ENCODE data around the gene CRYGN. TPM values are rescaled to one million over a fixed set of nuclear protein-coding genes. Genes with fewer than 3 reads are reported as not detected.

Gene CRYGN
- polyA plus RNA-seq, 3 donors = not detected

DNA sequence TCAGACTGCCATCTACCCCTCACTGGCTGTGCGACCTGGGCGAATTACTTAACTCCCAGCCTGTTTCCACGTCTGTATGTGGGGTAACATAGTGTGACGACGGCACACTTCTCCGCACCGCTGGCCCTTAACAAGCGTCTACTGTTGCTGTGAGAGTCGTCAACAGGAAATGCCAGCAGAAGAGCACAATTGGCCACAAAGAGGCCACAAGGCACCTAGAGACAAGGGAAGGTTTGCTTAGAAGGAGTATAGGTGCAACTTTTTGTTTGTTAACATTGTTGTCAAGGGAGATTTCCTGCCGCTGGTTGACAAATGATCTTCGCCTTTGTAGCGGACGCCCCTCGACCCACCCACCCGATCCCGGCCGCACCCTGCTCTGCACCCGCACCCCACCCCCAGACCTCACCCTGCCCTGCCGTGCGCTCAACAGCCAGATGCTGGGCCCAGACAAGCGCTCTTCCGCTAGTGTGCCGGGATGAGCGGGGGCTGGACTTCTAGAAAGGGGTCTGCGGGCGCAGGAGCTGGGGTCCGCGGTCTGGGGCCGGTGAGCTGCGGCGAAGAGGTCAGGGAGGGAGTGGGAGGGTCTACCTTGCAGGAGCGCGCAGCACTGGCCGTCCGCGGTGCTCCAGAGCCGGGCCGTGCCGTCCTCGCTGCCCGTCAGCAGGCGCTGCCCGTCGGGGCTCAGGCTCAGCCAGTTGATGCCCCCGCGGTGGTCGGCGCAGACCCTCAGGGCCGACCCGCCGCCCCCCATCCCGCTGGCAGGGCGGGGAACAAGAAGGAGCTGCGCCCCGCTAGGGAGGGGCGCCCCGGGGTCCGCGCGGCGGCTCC lies 30.9 kb downstream of the CRYGN start:
- intact Hi-C loops (cut with micrococcal nuclease) = no loop called here
- Mint-ChIP-seq H3K4me3 (peak overlapping the region; percentile 62 to 87), H3K27me3 (ENCODE audit: low read depth in 3 of 3) (peaks cover 50 to 65% (median 64%) of the 10 kb centered on the region in 3 donors), H3K27ac (peak overlapping the region in 2 of 7 donors; percentile 37 to 47), H3K4me1 (peaks cover 36% of the 10 kb centered on the region), H3K36me3 (peaks cover 12 to 14% of the 10 kb centered on the region in 2 donors), H3K9me3 (peaks cover 3 to 19% (median 14%) of the 10 kb centered on the region in 7 donors)
- Histone ChIP-seq H3K9ac (ENCODE audit: insufficient read depth, low read length, poor library complexity, severe bottlenecking) (peak overlapping the region; percentile 36), H3K9me3 (replicated peaks in 1 of 2; ENCODE audit: control insufficient read depth in 1 of 2, insufficient read depth in 1 of 2, low read length in 2 of 2) (peaks cover 0 to 10% of the 10 kb centered on the region in 2 donors), H3K36me3 (replicated peaks in 1 of 2; ENCODE audit: control insufficient read depth in 1 of 2, insufficient read depth in 2 of 2, low read length in 2 of 2) (no peaks in the 10 kb centered on the region), H3K4me3 (replicated peaks in 1 of 3; ENCODE audit: low read depth in 2 of 3, low read length in 3 of 3) (peak overlapping the region in 1 of 3 experiments; percentile 55), H3K4me2 (replicated peaks; ENCODE audit: extremely low read depth, low read length, poor library complexity, severe bottlenecking) (peak overlapping the region; percentile 64), H3K79me2 (ENCODE audit: insufficient read depth, low read length) (no peaks in the 10 kb centered on the region), H2AFZ (ENCODE audit: insufficient read depth, low read depth, low read length, poor library complexity, severe bottlenecking) (peak overlapping the region; percentile 61), H3K27ac (ENCODE audit: low read depth in 1 of 2, low read length in 2 of 2) (no peak overlapping the region), H4K20me1 (ENCODE audit: insufficient read depth, low read length) (no peaks in the 10 kb centered on the region), H3K4me1 (ENCODE audit: control insufficient read depth in 1 of 2, insufficient read depth in 2 of 2, low read length in 2 of 2) (peaks cover 35 to 50% of the 10 kb centered on the region in 2 donors), H3K27me3 (ENCODE audit: control insufficient read depth in 2 of 2, insufficient read depth in 2 of 2, low read length in 2 of 2) (peaks cover 25 to 53% of the 10 kb centered on the region in 2 donors)
- DNase-seq = peak; percentile 41 to 63 (median 44)
- 5% methylated on average over 54 of the region's 61 CpGs for WGBS (ENCODE audit: insufficient coverage)
- TF ChIP-seq, protein P1, sequence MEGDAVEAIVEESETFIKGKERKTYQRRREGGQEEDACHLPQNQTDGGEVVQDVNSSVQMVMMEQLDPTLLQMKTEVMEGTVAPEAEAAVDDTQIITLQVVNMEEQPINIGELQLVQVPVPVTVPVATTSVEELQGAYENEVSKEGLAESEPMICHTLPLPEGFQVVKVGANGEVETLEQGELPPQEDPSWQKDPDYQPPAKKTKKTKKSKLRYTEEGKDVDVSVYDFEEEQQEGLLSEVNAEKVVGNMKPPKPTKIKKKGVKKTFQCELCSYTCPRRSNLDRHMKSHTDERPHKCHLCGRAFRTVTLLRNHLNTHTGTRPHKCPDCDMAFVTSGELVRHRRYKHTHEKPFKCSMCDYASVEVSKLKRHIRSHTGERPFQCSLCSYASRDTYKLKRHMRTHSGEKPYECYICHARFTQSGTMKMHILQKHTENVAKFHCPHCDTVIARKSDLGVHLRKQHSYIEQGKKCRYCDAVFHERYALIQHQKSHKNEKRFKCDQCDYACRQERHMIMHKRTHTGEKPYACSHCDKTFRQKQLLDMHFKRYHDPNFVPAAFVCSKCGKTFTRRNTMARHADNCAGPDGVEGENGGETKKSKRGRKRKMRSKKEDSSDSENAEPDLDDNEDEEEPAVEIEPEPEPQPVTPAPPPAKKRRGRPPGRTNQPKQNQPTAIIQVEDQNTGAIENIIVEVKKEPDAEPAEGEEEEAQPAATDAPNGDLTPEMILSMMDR (IDR thresholded peaks at IDR 0.05) = no peak

DNA sequence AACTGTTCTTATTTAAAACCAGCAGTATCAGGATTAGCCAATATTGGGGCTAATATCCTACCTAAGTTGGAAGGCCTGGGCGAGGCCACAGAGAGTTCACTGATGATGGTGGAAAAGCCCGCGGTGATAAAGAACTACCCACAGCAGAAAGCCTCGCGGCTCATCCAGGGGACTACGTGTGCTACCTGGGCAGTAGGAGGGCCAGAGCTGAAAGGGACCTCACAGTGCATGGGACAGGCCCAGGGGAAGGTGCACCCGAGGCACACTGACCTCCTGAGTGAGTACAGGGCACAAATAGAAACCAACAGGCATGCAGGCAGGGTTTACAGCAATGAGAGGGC lies 31.5 kb downstream of the CRYGN start:
- peaks cover 50 to 65% (median 64%) of the 10 kb centered on the region in 3 donors for H3K27me3 Mint-ChIP-seq (ENCODE audit: low read depth in 3 of 3)
- TF ChIP-seq, protein P1 (IDR thresholded peaks at IDR 0.05) = no peak
- DNase-seq = no peak
- Histone ChIP-seq H3K79me2 (ENCODE audit: insufficient read depth, low read length) (no peaks in the 10 kb centered on the region), H3K36me3 (replicated peaks in 1 of 2; ENCODE audit: control insufficient read depth in 1 of 2, insufficient read depth in 2 of 2, low read length in 2 of 2) (no peaks in the 10 kb centered on the region), H3K9me3 (replicated peaks in 1 of 2; ENCODE audit: control insufficient read depth in 1 of 2, insufficient read depth in 1 of 2, low read length in 2 of 2) (peaks cover 0 to 10% of the 10 kb centered on the region in 2 donors), H3K4me2 (replicated peaks; ENCODE audit: extremely low read depth, low read length, poor library complexity, severe bottlenecking) (peak overlapping the region; percentile 11), H3K9ac (ENCODE audit: insufficient read depth, low read length, poor library complexity, severe bottlenecking) (no peak overlapping the region), H3K4me3 (replicated peaks in 1 of 3; ENCODE audit: low read depth in 2 of 3, low read length in 3 of 3) (no peak overlapping the region), H3K27ac (ENCODE audit: low read depth in 1 of 2, low read length in 2 of 2) (no peak overlapping the region), H4K20me1 (ENCODE audit: insufficient read depth, low read length) (no peaks in the 10 kb centered on the region), H3K27me3 (ENCODE audit: control insufficient read depth in 2 of 2, insufficient read depth in 2 of 2, low read length in 2 of 2) (peaks cover 25 to 53% of the 10 kb centered on the region in 2 donors), H3K4me1 (ENCODE audit: control insufficient read depth in 1 of 2, insufficient read depth in 2 of 2, low read length in 2 of 2) (peaks cover 40 to 56% of the 10 kb centered on the region in 2 donors), H2AFZ (ENCODE audit: insufficient read depth, low read depth, low read length, poor library complexity, severe bottlenecking) (no peak overlapping the region)
- H3K9me3 Mint-ChIP-seq = peaks cover 3 to 19% (median 14%) of the 10 kb centered on the region in 7 donors
- H3K4me3 Mint-ChIP-seq = peak overlapping the region; percentile 62 to 87
- H3K36me3 Mint-ChIP-seq = peaks cover 12 to 14% of the 10 kb centered on the region in 2 donors
- H3K27ac Mint-ChIP-seq = peak overlapping the region in 4 of 7 donors; percentile 22 to 66 (median 38)
- 94% methylated on average over 7 of the region's 7 CpGs for WGBS (ENCODE audit: insufficient coverage)
- peaks cover 41% of the 10 kb centered on the region for H3K4me1 Mint-ChIP-seq
- intact Hi-C loops (cut with micrococcal nuclease) = no loop called here
